Thoracic aorta (tissue), 2 donors: ENCODE data around the gene KCNQ5. TPM values are rescaled to one million over a fixed set of nuclear protein-coding genes. Genes with fewer than 3 reads are reported as not detected.

Source experiments
- ATAC-seq: fragments of 150-250 bp; one replicate; pipeline ENCODE4 v1.8.0; 2017; ENCODE audit warnings: low read depth; ENCODE audit not compliant: insufficient number of reproducible peaks, low FRiP score
- DNase-seq: peaks from one replicate; pipeline ENCODE4 v3.0.0-alpha.2; 2020; ENCODE audit warnings: low spot score
- H3K27ac ChIP-seq, 2 donors: fragments of 200-600 bp; sonication (generic); 1 replicate in 1 of 2; 2 replicates in 1 of 2; pipeline ENCODE4 v1.5.1; 2016; ENCODE audit warnings: mild to moderate bottlenecking in 2 of 2, moderate library complexity in 2 of 2
- H3K27me3 ChIP-seq: fragments of 200-600 bp; sonication (generic); replicated peaks from 2 replicates; pipeline ENCODE4 v1.6.0; 2016; ENCODE audit warnings: mild to moderate bottlenecking; ENCODE audit not compliant: insufficient read depth
- H3K36me3 ChIP-seq: fragments of 200-600 bp; sonication (generic); one replicate; pipeline ENCODE4 v1.5.1; 2016
- H3K4me1 ChIP-seq, 2 donors: fragments of 200-600 bp; sonication (generic); 1 replicate in 1 of 2; 2 replicates in 1 of 2; pipeline versions ENCODE4 v1.5.1 to v1.6.0; 2016; ENCODE audit warnings: low read depth in 2 of 2, mild to moderate bottlenecking in 1 of 2; ENCODE audit not compliant: control insufficient read depth in 1 of 2
- H3K4me3 ChIP-seq: fragments of 200-600 bp; sonication (generic); 2 replicates; pipeline ENCODE4 v1.5.1; 2016; ENCODE audit warnings: mild to moderate bottlenecking
- H3K9me3 ChIP-seq: fragments of 200-600 bp; sonication (generic); 2 replicates; pipeline ENCODE4 v1.5.1; 2016
- total RNA-seq, 2 donors: library from RNA; depleted of rRNA; stranded (reverse); fragments of >200 nt; gene quantifications; one replicate each; pipeline versions ENCODE4 v1.1.0 to v1.2.3, GENCODE V29; 2016
- TF ChIP-seq, protein P1 (sequence below): fragments of 200-600 bp; sonication (generic); IDR thresholded peaks from one replicate; pipeline ENCODE4 v1.5.1; 2019; ENCODE audit warnings: antibody characterized with exemption

KCNQ5 gene
- total RNA-seq, 2 donors from 2014 or later, result 7.3 to 8.5 TPM

GRCh38 chr6:72627539-72627938 is 5.7 kb downstream of the KCNQ5 start:
- Histone ChIP-seq H3K27me3 (no peaks in the 10 kb centered on the region), H3K4me1 (peaks cover 6 to 14% of the 10 kb centered on the region in 2 donors), H3K27ac (no peak overlapping the region), H3K4me3 (no peak overlapping the region), H3K36me3 (no peaks in the 10 kb centered on the region), H3K9me3 (no peaks in the 10 kb centered on the region)
- DNase-seq (no peak), ATAC-seq (no peak)
- TF ChIP-seq, protein P1, sequence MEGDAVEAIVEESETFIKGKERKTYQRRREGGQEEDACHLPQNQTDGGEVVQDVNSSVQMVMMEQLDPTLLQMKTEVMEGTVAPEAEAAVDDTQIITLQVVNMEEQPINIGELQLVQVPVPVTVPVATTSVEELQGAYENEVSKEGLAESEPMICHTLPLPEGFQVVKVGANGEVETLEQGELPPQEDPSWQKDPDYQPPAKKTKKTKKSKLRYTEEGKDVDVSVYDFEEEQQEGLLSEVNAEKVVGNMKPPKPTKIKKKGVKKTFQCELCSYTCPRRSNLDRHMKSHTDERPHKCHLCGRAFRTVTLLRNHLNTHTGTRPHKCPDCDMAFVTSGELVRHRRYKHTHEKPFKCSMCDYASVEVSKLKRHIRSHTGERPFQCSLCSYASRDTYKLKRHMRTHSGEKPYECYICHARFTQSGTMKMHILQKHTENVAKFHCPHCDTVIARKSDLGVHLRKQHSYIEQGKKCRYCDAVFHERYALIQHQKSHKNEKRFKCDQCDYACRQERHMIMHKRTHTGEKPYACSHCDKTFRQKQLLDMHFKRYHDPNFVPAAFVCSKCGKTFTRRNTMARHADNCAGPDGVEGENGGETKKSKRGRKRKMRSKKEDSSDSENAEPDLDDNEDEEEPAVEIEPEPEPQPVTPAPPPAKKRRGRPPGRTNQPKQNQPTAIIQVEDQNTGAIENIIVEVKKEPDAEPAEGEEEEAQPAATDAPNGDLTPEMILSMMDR, result no peak

GRCh38 chr6:72631480-72631879 is 9.6 kb downstream of the KCNQ5 start:
- TF ChIP-seq, protein P1, result no peak
- Histone ChIP-seq H3K4me3 (no peak overlapping the region), H3K9me3 (no peaks in the 10 kb centered on the region), H3K36me3 (no peaks in the 10 kb centered on the region), H3K27me3 (no peaks in the 10 kb centered on the region), H3K4me1 (no peaks in the 10 kb centered on the region), H3K27ac (no peak overlapping the region)
- ATAC-seq, result no peak
- DNase-seq, result no peak

DNA sequence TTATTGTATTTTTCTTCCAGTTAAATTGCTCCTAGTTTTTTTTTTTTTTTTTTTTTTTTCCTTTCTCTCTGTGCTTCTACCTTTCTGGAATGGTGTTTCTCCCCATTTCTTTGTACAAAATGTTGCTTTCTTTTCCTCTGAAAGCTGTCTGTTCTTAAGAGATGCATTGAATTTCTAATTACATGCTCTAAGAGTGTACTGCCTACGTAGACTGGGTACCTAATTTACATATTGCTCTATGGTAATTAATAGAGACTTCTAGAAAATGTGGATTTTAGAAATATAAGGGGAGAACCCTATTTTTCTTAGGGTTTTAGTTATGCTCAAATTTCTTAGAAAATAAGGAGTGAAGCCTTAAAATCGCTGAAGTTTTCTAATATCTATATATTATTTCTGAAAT is 13.8 kb downstream of the KCNQ5 start:
- TF ChIP-seq, protein P1, result no peak
- DNase-seq, result no peak
- no peaks in the 10 kb centered on the region for H3K27me3 ChIP-seq
- no peaks in the 10 kb centered on the region for H3K36me3 ChIP-seq
- H3K9me3 ChIP-seq, result no peaks in the 10 kb centered on the region
- ATAC-seq, result no peak
- no peak overlapping the region for H3K27ac ChIP-seq
- H3K4me1 ChIP-seq, result peaks cover 0 to 3% of the 10 kb centered on the region in 2 donors
- no peak overlapping the region for H3K4me3 ChIP-seq

DNA sequence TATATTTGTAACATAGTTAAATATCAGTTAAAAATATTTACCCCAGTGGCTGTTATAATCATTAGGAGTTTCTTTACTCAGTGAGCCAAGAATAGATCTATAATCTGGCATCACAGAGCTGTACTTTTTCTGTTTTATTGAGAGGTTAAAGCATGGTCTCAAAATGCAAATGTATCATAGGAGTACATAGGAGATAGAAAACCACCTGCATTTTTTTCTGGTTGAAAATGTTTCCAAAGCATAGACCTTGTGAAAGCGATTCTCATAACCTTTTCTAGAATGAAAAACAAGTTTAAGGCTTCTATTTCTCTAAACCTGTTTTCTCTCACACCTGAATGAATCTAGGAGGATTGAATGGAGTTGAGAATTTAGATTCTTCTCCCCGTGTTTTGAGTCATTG is 14.4 kb downstream of the KCNQ5 start:
- Histone ChIP-seq H3K4me1 (peaks cover 0 to 7% of the 10 kb centered on the region in 2 donors), H3K27me3 (no peaks in the 10 kb centered on the region), H3K4me3 (no peak overlapping the region), H3K36me3 (no peaks in the 10 kb centered on the region), H3K27ac (no peak overlapping the region), H3K9me3 (no peaks in the 10 kb centered on the region)
- no peak for ATAC-seq
- no peak for DNase-seq
- TF ChIP-seq, protein P1, result no peak

GRCh38 chr6:72636786-72637185 is 14.9 kb downstream of the KCNQ5 start:
- Histone ChIP-seq H3K27me3 (no peaks in the 10 kb centered on the region), H3K9me3 (no peaks in the 10 kb centered on the region), H3K27ac (no peak overlapping the region), H3K4me3 (no peak overlapping the region), H3K4me1 (peaks cover 0 to 7% of the 10 kb centered on the region in 2 donors), H3K36me3 (no peaks in the 10 kb centered on the region)
- ATAC-seq (no peak), DNase-seq (no peak)
- TF ChIP-seq, protein P1, result no peak
